Stimulated activated CD4-positive, alpha-beta T cell treated with anti-CD3 and anti-CD28 coated beads, TNF-alpha, amount 100 ng/mL, for 4 hours (primary cell): ENCODE measurements around the gene CENPT.
"Not testable (repeated sequence)": the region's sequence is repeated elsewhere in the genome, so short reads cannot be mapped to it uniquely, and the experiment has no call there.

Source experiments
- DNase-seq, 3 experiments: peaks; one replicate each; pipeline ENCODE4 v3.0.0-alpha.2; 2020; ENCODE audit warnings: low read depth in 3 of 3

Gene CENPT

DNA sequence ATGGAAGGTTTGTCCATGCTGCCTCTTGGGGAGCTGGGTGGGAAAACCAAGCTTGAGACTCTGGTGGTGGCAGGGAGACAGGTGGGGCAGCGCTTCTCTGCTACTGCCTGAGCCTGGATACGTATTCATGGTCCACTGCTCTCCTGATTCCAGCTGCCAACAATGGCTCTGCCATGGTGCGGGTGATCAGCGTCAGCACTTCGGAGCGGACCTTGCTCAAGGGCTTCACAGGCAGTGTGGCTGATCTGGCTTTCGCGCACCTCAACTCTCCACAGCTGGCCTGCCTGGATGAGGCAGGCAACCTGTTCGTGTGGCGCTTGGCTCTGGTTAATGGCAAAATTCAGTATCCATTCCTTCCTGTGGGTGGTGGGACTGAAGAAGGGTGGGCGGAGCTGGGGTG, 29.6 kb upstream of the CENPT start:
- DNase-seq = no peak

- no peak for DNase-seq
These were observed 26.9 kb upstream of the CENPT start for GRCh38 chr16:67874372-67874771.

- no peak for DNase-seq
These were observed 26.2 kb upstream of the CENPT start for GRCh38 chr16:67873435-67874370.

- peak; percentile 81 to 88 (median 82) for DNase-seq
These were observed 25.3 kb upstream of the CENPT start, which contains the start of gene EDC4 for GRCh38 chr16:67872631-67873434. Gene EDC4, plus strand, starts transcription at chr16:67873052. Its CDS starts 210 bp downstream, at chr16:67873262.

DNA sequence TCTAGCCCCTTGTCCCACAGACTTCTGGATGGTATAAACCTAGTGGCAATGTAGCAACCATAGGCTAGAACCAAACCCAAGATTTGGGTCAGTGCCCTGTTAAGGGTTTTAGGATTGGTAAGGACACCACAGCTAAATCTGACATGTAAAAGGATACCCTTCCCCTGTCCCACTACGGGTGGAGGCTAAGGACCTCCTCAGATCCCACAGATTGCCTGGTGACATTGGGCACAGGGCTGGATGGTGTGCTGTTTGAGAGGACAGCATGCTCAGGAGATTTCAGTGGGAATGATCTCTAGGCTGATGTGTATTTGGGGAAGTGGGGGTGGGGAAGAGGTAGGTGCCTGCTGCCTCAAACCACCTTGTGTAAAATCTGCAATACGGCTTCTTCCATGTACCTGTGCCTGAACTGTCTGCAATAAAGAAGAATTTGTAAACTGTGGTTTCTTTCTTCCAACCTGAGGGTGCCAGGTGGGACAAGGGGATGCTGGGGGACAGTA, 24.7 kb upstream of the CENPT start:
- no peak for DNase-seq

DNA sequence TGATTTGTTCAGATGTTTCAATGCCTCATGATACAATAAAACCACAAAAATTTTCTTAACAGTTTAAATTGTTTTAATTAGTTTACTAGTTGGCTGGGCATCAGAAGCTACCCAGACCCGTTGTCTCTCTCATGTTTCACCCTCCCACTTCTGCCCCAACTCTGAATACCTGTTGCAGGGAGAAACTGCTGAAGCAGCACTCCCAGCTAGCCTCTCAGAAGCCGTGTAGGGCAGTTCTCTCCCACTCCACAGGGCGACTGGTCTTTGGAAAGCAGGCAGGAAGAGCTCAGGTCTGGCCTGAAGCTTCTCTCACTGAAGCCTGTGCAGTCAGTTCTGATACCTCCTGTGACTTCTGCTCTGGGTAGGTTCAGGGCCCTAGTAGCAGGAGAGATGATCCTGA, 23.8 kb upstream of the CENPT start:
- DNase-seq = no peak

- DNase-seq = no peak
These were observed 22.2 kb upstream of the CENPT start for GRCh38 chr16:67869653-67870052.

- no peak for DNase-seq
These were observed 20.8 kb upstream of the CENPT start for GRCh38 chr16:67868290-67868689.

GRCh38 chr16:67865318-67865717, 17.8 kb upstream of the CENPT start:
- DNase-seq = no peak

DNA sequence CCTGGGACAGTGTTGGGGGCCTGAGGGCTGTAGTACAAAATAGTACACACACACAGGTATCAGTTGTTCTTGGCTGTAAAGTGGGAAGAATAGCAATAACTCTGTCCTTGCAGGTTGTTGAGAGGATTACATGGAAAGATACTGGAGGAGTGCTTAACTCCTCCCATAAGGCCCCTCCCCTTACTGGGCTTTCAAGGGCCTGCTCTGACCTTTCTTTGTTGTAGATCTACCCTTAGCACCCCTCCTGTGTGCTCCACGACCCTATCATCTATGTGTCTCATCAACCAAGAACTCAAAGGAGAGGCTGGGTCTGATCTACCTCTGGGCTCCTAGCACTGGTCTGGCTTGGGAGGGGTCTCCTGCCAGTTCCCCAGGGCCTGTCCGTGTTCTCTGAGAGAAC, 17.1 kb upstream of the CENPT start:
- no peak for DNase-seq

- not testable (repeated sequence) for DNase-seq
These were observed 16.6 kb upstream of the CENPT start for GRCh38 chr16:67864044-67864443.

- no peak for DNase-seq
These were observed 15.4 kb upstream of the CENPT start for GRCh38 chr16:67862623-67863583.

- no peak for DNase-seq
These were observed 14.4 kb upstream of the CENPT start for GRCh38 chr16:67861877-67862276.

- no peak for DNase-seq
These were observed 13.3 kb upstream of the CENPT start for GRCh38 chr16:67860589-67861398.

DNA sequence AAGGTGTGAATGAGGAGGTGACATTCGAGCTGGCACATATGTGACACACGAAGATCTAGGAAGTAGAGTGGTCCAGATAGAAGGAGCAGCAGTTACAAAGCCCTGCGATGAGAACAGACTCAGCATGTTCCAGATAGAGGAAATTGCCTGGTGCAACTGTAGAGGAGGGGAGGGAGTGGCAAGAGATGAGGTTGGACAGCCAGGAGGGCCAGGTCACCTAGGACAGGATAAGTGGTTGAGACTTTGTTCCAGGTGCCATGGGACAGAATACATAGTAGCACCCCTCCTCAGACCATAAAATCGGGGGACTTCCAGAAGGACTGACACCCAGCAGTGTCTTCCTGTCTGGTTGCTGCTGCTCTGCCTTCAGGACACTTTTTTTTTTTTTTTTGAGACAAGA, 11.0 kb upstream of the CENPT start:
- DNase-seq = no peak

GRCh38 chr16:67857547-67858233, 10.2 kb upstream of the CENPT start:
- no peak for DNase-seq

DNA sequence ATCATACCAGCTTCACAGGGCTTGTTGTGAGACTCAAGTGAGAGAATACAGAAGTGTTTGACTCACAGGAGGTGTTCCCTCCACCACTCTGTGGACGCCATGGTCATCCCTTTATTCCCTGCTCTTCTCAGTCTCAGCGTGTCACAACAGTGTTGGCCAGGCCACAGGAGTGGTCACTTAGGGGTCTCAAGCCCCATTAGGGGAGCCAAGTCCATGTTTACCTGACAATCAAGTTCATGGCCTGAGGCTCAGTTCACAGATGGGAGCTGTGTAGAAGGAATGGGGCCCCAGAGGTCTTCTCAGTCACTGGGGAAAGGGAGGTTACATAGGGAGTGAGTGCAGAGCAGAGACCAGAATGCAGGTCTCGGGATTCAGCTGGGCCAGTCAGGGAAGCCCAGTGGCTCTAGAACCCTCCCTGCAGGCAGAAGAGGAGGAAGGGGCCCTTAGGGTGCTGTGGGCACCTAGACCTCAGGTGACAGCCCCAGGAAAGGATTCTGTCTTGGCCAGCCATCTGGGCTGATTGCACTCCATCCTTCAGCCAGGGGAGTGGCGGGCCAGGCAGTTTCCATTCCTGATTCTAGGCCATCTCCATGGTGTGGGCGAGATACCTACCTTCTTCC, 9.5 kb upstream of the CENPT start:
- DNase-seq = no peak

GRCh38 chr16:67855789-67856188, 8.3 kb upstream of the CENPT start:
- DNase-seq = no peak

DNA sequence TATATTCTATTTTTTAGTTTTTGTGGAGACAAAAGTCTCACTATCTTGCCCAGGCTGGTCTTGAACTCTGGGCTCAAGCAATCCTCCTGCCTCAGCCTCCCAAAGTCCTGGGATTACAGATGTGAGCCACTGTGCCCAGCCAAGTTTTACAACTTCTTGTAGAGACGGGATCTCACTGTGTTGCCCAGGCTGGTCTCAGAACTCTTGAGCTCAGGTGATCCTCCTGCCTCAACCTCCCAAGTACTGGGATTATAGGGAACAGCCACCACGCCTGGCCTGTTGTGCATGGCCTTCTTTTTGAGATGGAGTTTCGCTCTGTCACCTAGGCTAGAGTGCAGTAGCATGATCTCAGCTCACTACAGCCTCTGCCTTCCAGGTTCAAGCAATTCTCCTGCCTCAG, 6.2 kb upstream of the CENPT start:
- DNase-seq = no peak
